Body of pancreas (tissue), 4 donors: ENCODE data around the gene UNC45B.

Experiments
- CTCF ChIP-seq, 7 experiments: fragments of 450-650 bp in 4 of 7; fragments of 200-600 bp in 3 of 7; sonication (generic) in 3 of 7; IDR thresholded peaks; one replicate each; pipeline ENCODE4 v1.5.1; 2016 to 2019; ENCODE audit warnings: antibody characterized with exemption in 7 of 7
- POLR2A ChIP-seq, 3 donors: fragments of 450-650 bp; IDR thresholded peaks; one replicate each; pipeline ENCODE4 v1.6.1; 2016; ENCODE audit warnings: antibody characterized with exemption in 3 of 3, mild to moderate bottlenecking in 2 of 3

GRCh38 chr17:35175638-35176415 is 28.2 kb downstream of the UNC45B start:
- TF ChIP-seq CTCF (IDR thresholded peaks at IDR 0.05) (no peak), POLR2A (IDR thresholded peaks at IDR 0.05) (no peak)
